Keratinocyte (primary cell): Measurements from ENCODE around the gene TMEM132D. TPM values are rescaled to one million over a fixed set of nuclear protein-coding genes. Genes with fewer than 3 reads are reported as not detected.

Experiments
- DNase-seq: peaks from one replicate; pipeline ENCODE4 v3.0.0-alpha.2; 2011; ENCODE audit warnings: low read depth, missing footprints, low spot score
- FAIRE-seq: peaks from 2 replicates; lab custom pipeline; 2011; peaks lifted over from hg19 to GRCh38; lab: Jason Lieb, UNC
- H2AFZ ChIP-seq: 2 replicates; pipeline ENCODE4 v1.6.0; 2012; ENCODE audit warnings: low read length, control low read depth, inconsistent platforms; ENCODE audit not compliant: control insufficient read depth
- H3K27ac ChIP-seq: 2 replicates; pipeline ENCODE4 v1.5.1; 2011; ENCODE audit warnings: low read length; ENCODE audit not compliant: control insufficient read depth, insufficient read depth
- H3K27me3 ChIP-seq: 3 replicates; pipeline ENCODE4 v1.6.0; 2011; ENCODE audit warnings: low read length; ENCODE audit not compliant: control insufficient read depth, insufficient read depth; ENCODE audit errors: extremely low read depth
- H3K36me3 ChIP-seq, 2 experiments: 2 replicates in 1 of 2; 3 replicates in 1 of 2; pipeline ENCODE4 v1.5.1; 2011; ENCODE audit warnings: low read length in 2 of 2, mild to moderate bottlenecking in 1 of 2; ENCODE audit not compliant: control insufficient read depth in 2 of 2, insufficient read depth in 2 of 2; ENCODE audit errors: extremely low read depth in 1 of 2
- H3K4me1 ChIP-seq: 3 replicates; pipeline ENCODE4 v1.5.1; 2011; ENCODE audit warnings: low read length; ENCODE audit not compliant: control insufficient read depth, insufficient read depth; ENCODE audit errors: extremely low read depth
- H3K4me2 ChIP-seq: 3 replicates; pipeline ENCODE4 v1.6.0; 2011; ENCODE audit warnings: low read depth, low read length; ENCODE audit not compliant: control insufficient read depth, insufficient read depth; ENCODE audit errors: extremely low read depth
- H3K4me3 ChIP-seq, 3 experiments: fragments of 200-600 bp in 1 of 3; sonication (generic) in 1 of 3; 2 replicates in 2 of 3; 3 replicates in 1 of 3; pipeline ENCODE4 v1.5.1; 2011 to 2016; ENCODE audit warnings: low read length in 3 of 3, mild to moderate bottlenecking in 3 of 3, control low read depth in 2 of 3, inconsistent platforms in 1 of 3, low read depth in 1 of 3, mixed read lengths in 1 of 3, mixed run types in 1 of 3, moderate library complexity in 1 of 3; ENCODE audit not compliant: control insufficient read depth in 2 of 3, insufficient read depth in 2 of 3; ENCODE audit errors: extremely low read depth in 1 of 3
- H3K79me2 ChIP-seq: 2 replicates; pipeline ENCODE4 v1.6.0; 2012; ENCODE audit warnings: low read length; ENCODE audit not compliant: control insufficient read depth, insufficient read depth
- H3K9ac ChIP-seq: 3 replicates; pipeline ENCODE4 v1.6.0; 2011; ENCODE audit warnings: low read length; ENCODE audit not compliant: control insufficient read depth, insufficient read depth; ENCODE audit errors: extremely low read depth
- H3K9me1 ChIP-seq: 3 replicates; pipeline ENCODE4 v1.6.0; 2011; ENCODE audit warnings: low read length; ENCODE audit not compliant: control insufficient read depth, insufficient read depth; ENCODE audit errors: extremely low read depth
- H3K9me3 ChIP-seq: 2 replicates; pipeline ENCODE4 v1.5.1; 2012; ENCODE audit warnings: low read depth, low read length; ENCODE audit not compliant: control insufficient read depth
- H4K20me1 ChIP-seq: 3 replicates; pipeline ENCODE4 v1.6.0; 2011; ENCODE audit warnings: low read length; ENCODE audit not compliant: control insufficient read depth, insufficient read depth; ENCODE audit errors: extremely low read depth
- EZH2 ChIP-seq: IDR thresholded peaks from one replicate; pipeline ENCODE4 v1.6.1; 2012; ENCODE audit warnings: inconsistent platforms, mild to moderate bottlenecking, low read length, moderate library complexity
- dilution Hi-C: fragments of 300-500 bp; cut with MboI; formaldehyde crosslinking; loops from one replicate; pipeline ENCODE4 v1.7.0; 2020; ENCODE audit warnings: low sequenced_read_pairs; ENCODE audit not compliant: extremely low pct_ligation_motif_present
- polyA plus RNA-seq, 5 experiments: library from polyadenylated mRNA; depleted of rRNA in 3 of 5; stranded (reverse) in 3 of 5; stranded (forward) in 1 of 5; unstranded in 1 of 5; fragments of >200 nt; gene quantifications; 1 replicate in 1 of 5; 2 replicates in 3 of 5; 3 replicates in 1 of 5; pipeline versions ENCODE4 v1.2.1 to v1.2.3, GENCODE V29; 2011 to 2012; ENCODE audit warnings: missing spikeins in 2 of 5, low read depth in 1 of 5, low replicate concordance in 1 of 5
- TF ChIP-seq, protein P1 (sequence below), 3 experiments: IDR thresholded peaks in 1 of 3; conservative IDR thresholded peaks in 1 of 3; optimal IDR thresholded peaks in 1 of 3; 2 replicates in 2 of 3; 3 replicates in 1 of 3; pipeline versions ENCODE3 to v1.5.1; 2011; ENCODE audit warnings: low read length in 3 of 3, mild to moderate bottlenecking in 3 of 3, moderate library complexity in 2 of 3, control low read depth in 1 of 3, inconsistent platforms in 1 of 3; ENCODE audit not compliant: insufficient read depth in 2 of 3; ENCODE audit errors: extremely low read depth in 1 of 3

Gene TMEM132D
- polyA plus RNA-seq, 1 donor (not counting 4 experiments of a cell fraction or from before 2014, with no cell fraction given) = not detected

DNA sequence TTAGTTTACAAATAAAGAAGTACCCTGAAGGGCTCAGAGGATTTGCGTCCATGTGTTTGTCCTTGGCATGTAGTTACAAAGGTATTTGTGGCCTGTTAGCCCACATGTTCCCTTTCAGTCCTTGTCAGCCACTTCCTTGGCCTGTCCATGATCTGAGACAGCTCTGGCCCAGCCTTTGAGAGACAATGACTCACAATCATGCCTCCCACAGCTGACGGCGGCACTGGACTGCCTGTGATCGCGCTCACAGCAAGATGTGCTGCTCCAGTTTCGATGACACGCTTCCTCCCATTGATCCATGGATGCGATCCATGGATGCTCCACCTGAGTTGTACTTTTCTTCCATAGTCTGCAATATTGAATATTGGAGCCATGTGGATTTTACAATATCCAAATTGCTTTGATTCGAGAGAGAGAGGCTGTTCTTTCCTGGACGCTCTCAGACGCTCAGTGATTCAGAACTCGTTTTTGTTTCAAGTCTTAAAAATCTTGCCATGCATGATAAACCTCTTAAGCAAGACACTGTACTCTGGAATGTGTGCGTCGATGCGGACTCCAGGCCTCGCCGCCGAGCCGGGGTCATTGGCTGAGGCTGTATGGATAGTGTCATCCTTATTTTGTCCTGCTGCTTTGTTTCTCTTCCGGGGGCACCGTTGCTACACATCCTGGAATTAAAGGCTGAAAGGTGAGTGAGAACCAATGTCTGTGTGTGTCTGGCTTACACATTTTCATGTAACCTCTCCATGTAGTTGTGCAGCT is 830.5 kb downstream of the TMEM132D start:
- Histone ChIP-seq H3K4me2 (no peak overlapping the region), H3K27ac (no peak overlapping the region), H3K36me3 (no peaks in the 10 kb centered on the region), H3K4me3 (no peak overlapping the region), H4K20me1 (no peaks in the 10 kb centered on the region), H3K4me1 (no peaks in the 10 kb centered on the region), H2AFZ (no peak overlapping the region), H3K27me3 (no peaks in the 10 kb centered on the region), H3K9ac (no peak overlapping the region), H3K79me2 (no peaks in the 10 kb centered on the region), H3K9me3 (peaks cover 7% of the 10 kb centered on the region), H3K9me1 (no peaks in the 10 kb centered on the region)
- no peak for TF ChIP-seq EZH2
- TF ChIP-seq, protein P1, sequence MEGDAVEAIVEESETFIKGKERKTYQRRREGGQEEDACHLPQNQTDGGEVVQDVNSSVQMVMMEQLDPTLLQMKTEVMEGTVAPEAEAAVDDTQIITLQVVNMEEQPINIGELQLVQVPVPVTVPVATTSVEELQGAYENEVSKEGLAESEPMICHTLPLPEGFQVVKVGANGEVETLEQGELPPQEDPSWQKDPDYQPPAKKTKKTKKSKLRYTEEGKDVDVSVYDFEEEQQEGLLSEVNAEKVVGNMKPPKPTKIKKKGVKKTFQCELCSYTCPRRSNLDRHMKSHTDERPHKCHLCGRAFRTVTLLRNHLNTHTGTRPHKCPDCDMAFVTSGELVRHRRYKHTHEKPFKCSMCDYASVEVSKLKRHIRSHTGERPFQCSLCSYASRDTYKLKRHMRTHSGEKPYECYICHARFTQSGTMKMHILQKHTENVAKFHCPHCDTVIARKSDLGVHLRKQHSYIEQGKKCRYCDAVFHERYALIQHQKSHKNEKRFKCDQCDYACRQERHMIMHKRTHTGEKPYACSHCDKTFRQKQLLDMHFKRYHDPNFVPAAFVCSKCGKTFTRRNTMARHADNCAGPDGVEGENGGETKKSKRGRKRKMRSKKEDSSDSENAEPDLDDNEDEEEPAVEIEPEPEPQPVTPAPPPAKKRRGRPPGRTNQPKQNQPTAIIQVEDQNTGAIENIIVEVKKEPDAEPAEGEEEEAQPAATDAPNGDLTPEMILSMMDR (optimal IDR thresholded peaks at IDR 0.05 in 1 of 3, IDR thresholded peaks at IDR 0.05 in 1 of 3, conservative IDR thresholded peaks at IDR 0.05 in 1 of 3; ENCODE audit: extremely low read depth in 1 of 3, insufficient read depth in 2 of 3, low read length in 3 of 3) = no peak
- dilution Hi-C loops = no loop called here
- DNase-seq (no peak), FAIRE-seq (no peak)

DNA sequence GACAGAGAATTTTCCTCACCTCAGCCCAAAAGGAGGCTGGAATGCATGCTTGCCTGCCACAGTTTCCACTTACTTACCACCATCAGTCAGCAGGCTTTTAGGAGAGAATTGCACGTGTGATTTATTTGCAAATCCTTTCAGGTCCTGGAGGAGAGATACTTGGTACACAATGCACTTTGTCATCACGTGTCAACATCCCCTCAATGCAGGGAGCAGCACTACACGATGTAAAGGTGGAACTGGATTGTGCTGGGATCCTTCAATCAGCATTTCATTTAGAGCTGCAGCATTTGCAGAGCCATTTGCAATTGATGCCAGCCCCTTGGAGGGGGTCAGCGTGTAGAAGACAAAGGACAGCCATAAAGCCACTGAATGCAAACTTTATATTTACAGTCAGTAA is 832.5 kb downstream of the TMEM132D start:
- FAIRE-seq = no peak
- no peaks in the 10 kb centered on the region for H4K20me1 ChIP-seq
- dilution Hi-C loops = no loop called here

More for the DNA sequence above, 832.5 kb downstream of the TMEM132D start:
- Histone ChIP-seq H3K9me1 (no peaks in the 10 kb centered on the region), H3K9ac (no peak overlapping the region), H3K9me3 (peaks cover 6% of the 10 kb centered on the region), H3K4me1 (no peaks in the 10 kb centered on the region), H3K79me2 (no peaks in the 10 kb centered on the region), H2AFZ (no peak overlapping the region), H3K4me2 (no peak overlapping the region), H3K4me3 (no peak overlapping the region), H3K36me3 (no peaks in the 10 kb centered on the region), H3K27ac (no peak overlapping the region), H3K27me3 (no peaks in the 10 kb centered on the region)
- DNase-seq = no peak
- TF ChIP-seq, protein P1 (optimal IDR thresholded peaks at IDR 0.05 in 1 of 3, IDR thresholded peaks at IDR 0.05 in 1 of 3, conservative IDR thresholded peaks at IDR 0.05 in 1 of 3; ENCODE audit: extremely low read depth in 1 of 3, insufficient read depth in 2 of 3, low read length in 3 of 3) = no peak
- no peak for TF ChIP-seq EZH2
